Esophagus muscularis mucosa (tissue), 4 donors: ENCODE results near the gene PAFAH2. TPM values are rescaled to one million over a fixed set of nuclear protein-coding genes. Genes with fewer than 3 reads are reported as not detected.

Experiments
- DNase-seq: peaks from one replicate; pipeline ENCODE4 v3.0.0-alpha.2; 2017; ENCODE audit errors: extremely low spot score
- H3K27ac ChIP-seq, 4 donors: fragments of 200-600 bp; sonication (generic); replicated peaks in 1 of 4; 1 replicate in 3 of 4; 2 replicates in 1 of 4; pipeline ENCODE4 v1.5.1; 2016 to 2019; ENCODE audit warnings: mild to moderate bottlenecking in 1 of 4
- H3K27me3 ChIP-seq, 4 donors: fragments of 200-600 bp; sonication (generic); one replicate each; pipeline versions ENCODE4 v1.5.1 to v1.6.0; 2016 to 2019
- H3K36me3 ChIP-seq, 4 donors: fragments of 200-600 bp; sonication (generic); one replicate each; pipeline ENCODE4 v1.5.1; 2016 to 2019
- H3K4me1 ChIP-seq, 4 donors: fragments of 200-600 bp; sonication (generic); one replicate each; pipeline ENCODE4 v1.5.1; 2016 to 2019
- H3K4me3 ChIP-seq, 4 donors: fragments of 200-600 bp; sonication (generic); 1 replicate in 2 of 4; 2 replicates in 2 of 4; pipeline ENCODE4 v1.5.1; 2016 to 2019; ENCODE audit warnings: mild to moderate bottlenecking in 4 of 4, moderate library complexity in 1 of 4
- H3K9me3 ChIP-seq, 4 donors: fragments of 200-600 bp; sonication (generic); 1 replicate in 3 of 4; 2 replicates in 1 of 4; pipeline ENCODE4 v1.5.1; 2016 to 2019
- CTCF ChIP-seq, 3 experiments: fragments of 200-600 bp in 2 of 3; fragments of 450-650 bp in 1 of 3; sonication (generic) in 2 of 3; IDR thresholded peaks; one replicate each; pipeline ENCODE4 v1.5.1; 2017 to 2019; ENCODE audit warnings: antibody characterized with exemption in 3 of 3, mild to moderate bottlenecking in 2 of 3, moderate library complexity in 1 of 3
- EP300 ChIP-seq: sonication (generic); formaldehyde crosslinking; IDR thresholded peaks from one replicate; pipeline ENCODE4 v1.6.1; 2017; ENCODE audit warnings: antibody characterized with exemption
- POLR2A ChIP-seq: fragments of 450-650 bp; IDR thresholded peaks from one replicate; pipeline ENCODE4 v1.6.1; 2017; ENCODE audit warnings: antibody characterized with exemption, moderate library complexity, mild to moderate bottlenecking, low read depth
- POLR2AphosphoS5 ChIP-seq, 2 donors: sonication (generic); formaldehyde crosslinking; IDR thresholded peaks; one replicate each; pipeline ENCODE4 v1.6.1; 2017; ENCODE audit warnings: antibody characterized with exemption in 2 of 2
- WGBS: methylation state at CpG from one replicate; pipeline ENCODE4 v1.1.5; 2018; 5-methylcytosine and 5-hydroxymethylcytosine counted together
- intact Hi-C: fragments of 100-400 bp; cut with DNase I; formaldehyde crosslinking; loops from one replicate; pipeline ENCODE4 v1.15.1; 2023
- total RNA-seq, 4 donors: library from RNA; depleted of rRNA; stranded (reverse); fragments of >200 nt; gene quantifications; one replicate each; pipeline versions ENCODE4 v1.1.0 to v1.2.1, GENCODE V29; 2016

PAFAH2 gene
- total RNA-seq, 4 donors from 2014 or later, result 6.1 to 10.0 (median 9.2) TPM

- Histone ChIP-seq H3K4me3 (no peak overlapping the region), H3K9me3 (no peaks in the 10 kb centered on the region), H3K4me1 (no peaks in the 10 kb centered on the region), H3K27me3 (no peaks in the 10 kb centered on the region), H3K36me3 (peaks cover 45 to 97% (median 81%) of the 10 kb centered on the region in 4 donors), H3K27ac (no peak overlapping the region)
- DNase-seq, result no peak
- WGBS, result 87% methylated on average over 5 of the region's 5 CpGs
- intact Hi-C loops, result no loop called here
- TF ChIP-seq EP300 (no peak), CTCF (IDR thresholded peaks at IDR 0.05) (no peak), POLR2AphosphoS5 (IDR thresholded peaks at IDR 0.05) (no peak), POLR2A (no peak)
These were observed 20.1 kb downstream of the PAFAH2 start for GRCh38 chr1:25977801-25978200.

GRCh38 chr1:25973610-25974321, 24.1 kb downstream of the PAFAH2 start:
- H3K27ac ChIP-seq, result no peak overlapping the region

GRCh38 chr1:25971811-25972180, 26.1 kb downstream of the PAFAH2 start:
- TF ChIP-seq POLR2A, result no peak
- TF ChIP-seq EP300, result no peak
- TF ChIP-seq POLR2AphosphoS5 (IDR thresholded peaks at IDR 0.05), result no peak
- TF ChIP-seq CTCF (IDR thresholded peaks at IDR 0.05), result no peak
- intact Hi-C loops, result no loop called here
- DNase-seq, result no peak
- no peaks in the 10 kb centered on the region for H3K9me3 ChIP-seq
- no peak overlapping the region for H3K27ac ChIP-seq
- WGBS, result 56% methylated on average over 1 of the region's 1 CpG
- H3K27me3 ChIP-seq, result no peaks in the 10 kb centered on the region
- H3K36me3 ChIP-seq, result peaks cover 31 to 100% (median 91%) of the 10 kb centered on the region in 4 donors
- H3K4me1 ChIP-seq, result no peaks in the 10 kb centered on the region
- H3K4me3 ChIP-seq, result no peak overlapping the region

More at GRCh38 chr1:25973610-25974321, 24.1 kb downstream of the PAFAH2 start:
- Histone ChIP-seq H3K4me1 (no peaks in the 10 kb centered on the region), H3K36me3 (peaks cover 36 to 97% (median 86%) of the 10 kb centered on the region in 4 donors), H3K9me3 (no peaks in the 10 kb centered on the region), H3K4me3 (no peak overlapping the region), H3K27me3 (no peaks in the 10 kb centered on the region)
- TF ChIP-seq POLR2AphosphoS5 (IDR thresholded peaks at IDR 0.05), result no peak
- TF ChIP-seq CTCF (IDR thresholded peaks at IDR 0.05), result no peak
- TF ChIP-seq EP300, result no peak
- no peak for TF ChIP-seq POLR2A
- 82% methylated on average over 6 of the region's 6 CpGs for WGBS
- DNase-seq, result no peak
- intact Hi-C loops, result no loop called here

DNA sequence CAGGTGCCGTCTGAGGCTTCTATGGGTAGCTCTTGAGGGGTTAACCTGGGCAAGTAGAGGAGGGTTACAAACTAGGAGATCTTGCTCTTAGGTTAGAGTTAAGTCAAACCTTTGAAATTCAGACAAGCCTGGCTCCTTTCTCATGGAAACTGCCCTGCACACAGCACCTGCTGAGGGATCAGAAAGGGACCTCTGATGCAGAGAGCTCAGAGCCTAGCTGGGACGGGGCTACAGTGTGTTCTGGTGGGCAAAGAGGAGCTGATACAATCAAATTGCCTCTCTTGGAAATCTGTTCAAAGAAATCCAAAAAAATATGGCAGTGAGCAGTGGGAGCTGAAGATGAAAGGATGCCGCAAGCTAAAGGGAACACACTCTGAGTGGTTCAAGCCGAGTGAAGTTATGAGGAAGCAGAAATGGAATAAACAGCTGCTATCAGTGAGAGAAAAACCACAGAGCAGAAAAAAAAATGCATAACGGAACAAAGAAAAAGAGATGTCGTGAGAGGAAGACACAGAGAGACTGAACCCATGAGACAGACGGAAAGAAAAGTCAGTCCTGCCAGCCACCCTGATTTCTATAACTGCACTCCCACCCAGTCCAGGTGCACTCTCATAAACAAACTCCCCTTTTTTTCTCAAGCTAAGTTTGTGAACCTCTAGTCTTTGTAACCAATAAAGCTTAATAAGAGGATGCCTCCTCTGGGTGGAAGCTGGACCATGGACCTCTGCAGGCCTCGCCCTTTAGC, 26.6 kb downstream of the PAFAH2 start:
- TF ChIP-seq POLR2AphosphoS5 (IDR thresholded peaks at IDR 0.05), result no peak
- no peak for TF ChIP-seq CTCF (IDR thresholded peaks at IDR 0.05)
- TF ChIP-seq POLR2A, result no peak
- no peak for TF ChIP-seq EP300
- no peak for DNase-seq
- intact Hi-C loops, result no loop called here
- peaks cover 28 to 99% (median 88%) of the 10 kb centered on the region in 4 donors for H3K36me3 ChIP-seq
- no peak overlapping the region for H3K27ac ChIP-seq
- H3K4me1 ChIP-seq, result no peaks in the 10 kb centered on the region
- H3K27me3 ChIP-seq, result no peaks in the 10 kb centered on the region
- 68% methylated on average over 8 of the region's 8 CpGs for WGBS
- H3K4me3 ChIP-seq, result no peak overlapping the region
- H3K9me3 ChIP-seq, result no peaks in the 10 kb centered on the region
